ENCODE results near the gene DDIT3. TPM values are rescaled to one million over a fixed set of nuclear protein-coding genes. Genes with fewer than 3 reads are reported as not detected.

DDIT3 gene
- total and polyA plus RNA-seq, 2 of the 8 experiments (the other 6 are each of a cell fraction or from before 2014, with no cell fraction given): 4.9 to 5.7 TPM

GRCh38 chr12:57533108-57533507 lies 12.8 kb upstream of the DDIT3 start:
- Histone ChIP-seq H3K18ac (ENCODE audit: extremely low read depth, low read length) (no peak overlapping the region), H3K79me1 (ENCODE audit: low read depth, low read length) (no peaks in the 10 kb centered on the region), H3K23ac (ENCODE audit: insufficient read length) (no peak overlapping the region), H3K4me1 (replicated peaks in 1 of 4; ENCODE audit: control insufficient read depth in 3 of 4, insufficient read depth in 4 of 4, low read length in 3 of 4) (peaks cover 0 to 2% (median 0%) of the 10 kb centered on the region in 4 experiments; a peak in 1 of 7 replicates), H3K4me3 (ENCODE audit: extremely low read depth in 1 of 4, insufficient read depth in 2 of 4, low read depth in 3 of 4, low read length in 4 of 4) (no peak overlapping the region), H4K5ac (ENCODE audit: insufficient read length, low read depth, low read length) (no peak overlapping the region), H3K56ac (replicated peaks; ENCODE audit: insufficient read length, low read depth, low read length) (no peak overlapping the region), H2BK15ac (ENCODE audit: low read length) (no peak overlapping the region), H4K8ac (ENCODE audit: extremely low read depth, insufficient read depth, low read length) (no peak overlapping the region), H3K79me2 (ENCODE audit: control insufficient read depth in 1 of 2, insufficient read depth in 2 of 2, low read length in 2 of 2) (no peaks in the 10 kb centered on the region), H2AK5ac (ENCODE audit: low read depth, low read length) (no peak overlapping the region), H3K27ac (ENCODE audit: low read depth, low read length) (no peak overlapping the region), H3K27me3 (replicated peaks in 1 of 4; ENCODE audit: control insufficient read depth in 3 of 4, extremely low read depth in 1 of 4, insufficient read depth in 3 of 4, low read length in 3 of 4) (peaks cover 0 to 1% (median 0%) of the 10 kb centered on the region in 4 experiments; a peak in 1 of 7 replicates), H3K14ac (ENCODE audit: insufficient read length) (no peak overlapping the region), H2BK12ac (ENCODE audit: low read depth, low read length) (no peak overlapping the region), H3K4me2 (ENCODE audit: insufficient read depth in 1 of 2, low read depth in 2 of 2, low read length in 2 of 2) (no peak overlapping the region), H2BK5ac (ENCODE audit: low read depth, low read length) (no peak overlapping the region), H2AFZ (ENCODE audit: low read length) (no peak overlapping the region), H2BK20ac (ENCODE audit: low read length) (no peak overlapping the region), H4K20me1 (replicated peaks in 1 of 2; ENCODE audit: control insufficient read depth in 1 of 2, insufficient read depth in 2 of 2, low read length in 2 of 2) (peaks cover 1 to 10% of the 10 kb centered on the region in 2 experiments), H3K4ac (replicated peaks; ENCODE audit: insufficient read length, low read depth, low read length) (no peak overlapping the region), H3K9ac (replicated peaks in 1 of 4; ENCODE audit: extremely low read depth in 1 of 4, low read depth in 3 of 4, low read length in 3 of 4) (no peak overlapping the region), H2BK120ac (replicated peaks; ENCODE audit: low read depth, low read length) (no peak overlapping the region), H3K23me2 (ENCODE audit: low read depth, low read length) (no peaks in the 10 kb centered on the region), H3K36me3 (ENCODE audit: control insufficient read depth in 2 of 4, insufficient read depth in 4 of 4, low read length in 3 of 4) (peaks cover 14 to 66% (median 54%) of the 10 kb centered on the region in 4 experiments; a peak in 7 of 8 replicates), H4K91ac (replicated peaks; ENCODE audit: insufficient read length, low read length) (no peak overlapping the region), H3K9me3 (ENCODE audit: insufficient read depth in 2 of 2, low read depth in 1 of 2, low read length in 1 of 2) (no peaks in the 10 kb centered on the region)
- CTCF ChIA-PET (ENCODE audit: partially characterized antibody): interaction anchor here (1.3 to 1.9 kb wide), 3 partner anchors 9 to 50 kb away, joined by 3 to 7 read pairs (median 4); partner anchors contain the start of gene DCTN2
- WGBS, 2 experiments (ENCODE audit: extremely low coverage in 1 of 2, insufficient coverage in 1 of 2, insufficient read length in 1 of 2, insufficient replicate concordance in 2 of 2, low coverage in 1 of 2, low lambda C conversion rate in 2 of 2, missing lambda C conversion rate in 1 of 2): 92% methylated on average over 8 of the region's 8 CpGs; no CpG with 5 or more reads in 1 of the 2 experiments
- POLR2A ChIA-PET (ENCODE audit: partially characterized antibody): interaction anchor here (1.1 to 8.9 kb wide), 6 partner anchors 9 to 75 kb away, joined by 3 to 65 read pairs (median 10); partner anchors contain the start of genes DCTN2, DDIT3 and MBD6
- no peak for DNase-seq (ENCODE audit: low read depth in 1 of 2, low spot score in 2 of 2)
- no peak for FAIRE-seq
- TF ChIP-seq ZNF274 (IDR thresholded peaks at IDR 0.05; ENCODE audit: borderline replicate concordance, extremely low read depth, low read length): no peak
- no peak for TF ChIP-seq MAFK (IDR thresholded peaks at IDR 0.05; ENCODE audit: low read depth, low read length)
- TF ChIP-seq TEAD4 (IDR thresholded peaks at IDR 0.05; ENCODE audit: low read depth, low read length): no peak
- no peak for TF ChIP-seq BRCA1 (IDR thresholded peaks at IDR 0.05; ENCODE audit: low read depth, low read length)

Data from H1 (cell line).